Thyroid gland (tissue), 4 donors: Measurements from ENCODE around the gene OGFR. TPM values are rescaled to one million over a fixed set of nuclear protein-coding genes. Genes with fewer than 3 reads are reported as not detected.
A peak's percentile ranks its signal among the peaks of the same experiment; 100 is the strongest.

Experiments used
- DNase-seq, 2 donors: peaks; one replicate each; pipeline ENCODE4 v3.0.0-alpha.2; 2019
- H3K27ac ChIP-seq, 3 donors: fragments of 200-600 bp; sonication (generic); 1 replicate in 2 of 3; 2 replicates in 1 of 3; pipeline ENCODE4 v1.5.1; 2016 to 2019; ENCODE audit warnings: mild to moderate bottlenecking in 1 of 3, moderate library complexity in 1 of 3
- H3K27me3 ChIP-seq: fragments of 200-600 bp; sonication (generic); one replicate; pipeline ENCODE4 v1.5.1; 2019
- H3K36me3 ChIP-seq, 2 donors: fragments of 200-600 bp; sonication (generic); one replicate each; pipeline ENCODE4 v1.5.1; 2016 to 2019
- H3K4me1 ChIP-seq, 2 donors: fragments of 200-600 bp; sonication (generic); one replicate each; pipeline ENCODE4 v1.5.1; 2017 to 2019
- H3K4me3 ChIP-seq, 3 donors: fragments of 200-600 bp; sonication (generic); replicated peaks in 1 of 3; 1 replicate in 2 of 3; 2 replicates in 1 of 3; pipeline ENCODE4 v1.5.1; 2016; ENCODE audit warnings: mild to moderate bottlenecking in 1 of 3
- H3K9me3 ChIP-seq: fragments of 200-600 bp; sonication (generic); one replicate; pipeline ENCODE4 v1.5.1; 2017
- CTCF ChIP-seq, 6 experiments: fragments of 200-600 bp in 3 of 6; fragments of 450-650 bp in 3 of 6; sonication (generic) in 3 of 6; IDR thresholded peaks; one replicate each; pipeline ENCODE4 v1.5.1; 2016 to 2019; ENCODE audit warnings: antibody characterized with exemption in 6 of 6, mild to moderate bottlenecking in 2 of 6, inconsistent platforms in 1 of 6, moderate library complexity in 1 of 6
- POLR2A ChIP-seq, 2 donors: fragments of 450-650 bp; IDR thresholded peaks; one replicate each; pipeline ENCODE4 v1.6.1; 2017; ENCODE audit warnings: antibody characterized with exemption in 2 of 2, mild to moderate bottlenecking in 2 of 2, moderate library complexity in 1 of 2
- WGBS, 2 donors: methylation state at CpG; one replicate each; pipeline ENCODE4 v1.1.5; 2017; 5-methylcytosine and 5-hydroxymethylcytosine counted together
- intact Hi-C: fragments of 100-400 bp; cut with DNase I; formaldehyde crosslinking; loops from one replicate; pipeline ENCODE4 v1.15.1; 2023
- total RNA-seq, 4 donors: library from RNA; depleted of rRNA; stranded (reverse); fragments of >200 nt; gene quantifications; one replicate each; pipeline ENCODE4 v1.2.3, GENCODE V29; 2016

The OGFR gene
- total RNA-seq, 4 donors from 2014 or later = 50.0 to 67.6 (median 63.7) TPM

GRCh38 chr20:62814060-62814708, 9.5 kb downstream of the OGFR start:
- Histone ChIP-seq H3K36me3 (peaks cover 34 to 35% of the 10 kb centered on the region in 2 donors), H3K27me3 (no peaks in the 10 kb centered on the region), H3K4me3 (no peak overlapping the region), H3K9me3 (no peaks in the 10 kb centered on the region), H3K4me1 (peaks cover 24 to 42% of the 10 kb centered on the region in 2 donors), H3K27ac (no peak overlapping the region)
- TF ChIP-seq CTCF (IDR thresholded peaks at IDR 0.05) (no peak), POLR2A (IDR thresholded peaks at IDR 0.05) (no peak)
- WGBS, 2 donors = 60 to 86% methylated on average over 1 to 9 of the region's 13 CpGs
- intact Hi-C loops = no loop called here
- DNase-seq = no peak

- H3K4me1 ChIP-seq = peaks cover 28 to 47% of the 10 kb centered on the region in 2 donors
- peaks cover 29 to 30% of the 10 kb centered on the region in 2 donors for H3K36me3 ChIP-seq
- H3K27ac ChIP-seq = no peak overlapping the region
- WGBS, 2 donors = 71 to 80% methylated on average over 4 to 12 of the region's 12 CpGs
- DNase-seq = no peak
- intact Hi-C loops = no loop called here
- H3K4me3 ChIP-seq = no peak overlapping the region
- H3K27me3 ChIP-seq = no peaks in the 10 kb centered on the region
- no peaks in the 10 kb centered on the region for H3K9me3 ChIP-seq
- TF ChIP-seq POLR2A (IDR thresholded peaks at IDR 0.05) (no peak), CTCF (IDR thresholded peaks at IDR 0.05) (no peak)
Measured at GRCh38 chr20:62814709-62815065, 10.1 kb downstream of the OGFR start.

GRCh38 chr20:62815066-62815991, 10.7 kb downstream of the OGFR start:
- peak; percentile 58 to 69 for DNase-seq
- Histone ChIP-seq H3K9me3 (no peaks in the 10 kb centered on the region), H3K27ac (peak overlapping the region in 1 of 3 donors; percentile 3), H3K27me3 (no peaks in the 10 kb centered on the region), H3K4me1 (peaks cover 28 to 53% of the 10 kb centered on the region in 2 donors), H3K36me3 (peaks cover 23 to 24% of the 10 kb centered on the region in 2 donors), H3K4me3 (no peak overlapping the region)
- WGBS, 2 donors = 32 to 37% methylated on average over 17 to 24 of the region's 24 CpGs
- intact Hi-C loops = no loop called here
- TF ChIP-seq CTCF (IDR thresholded peaks at IDR 0.05) (no peak), POLR2A (IDR thresholded peaks at IDR 0.05) (no peak)

- 6 to 7% methylated on average over 14 to 31 of the region's 57 CpGs for WGBS, 2 donors
- Histone ChIP-seq H3K4me3 (peak overlapping the region in 2 of 3 donors; percentile 22 to 32), H3K36me3 (peaks cover 16 to 18% of the 10 kb centered on the region in 2 donors), H3K9me3 (no peaks in the 10 kb centered on the region), H3K27ac (peak overlapping the region in 1 of 3 donors; percentile 58), H3K4me1 (peaks cover 28 to 56% of the 10 kb centered on the region in 2 donors), H3K27me3 (no peaks in the 10 kb centered on the region)
- intact Hi-C loops = no loop called here
- TF ChIP-seq CTCF (IDR thresholded peaks at IDR 0.05) = no peak
- TF ChIP-seq POLR2A (IDR thresholded peaks at IDR 0.05) = no peak
- no peak for DNase-seq
Measured at GRCh38 chr20:62816031-62816883, 11.6 kb downstream of the OGFR start.
